HG03354 (cell line): ENCODE results near the gene IGDCC3.

Source experiments
- ATAC-seq: cut with Tn5 transposase; IDR thresholded peaks from one replicate; pipeline ENCODE4 v1.9.1; 2021; ENCODE audit warnings: mild to moderate bottlenecking; ENCODE audit not compliant: unreplicated experiment, poor library complexity, severe bottlenecking

Gene IGDCC3

DNA sequence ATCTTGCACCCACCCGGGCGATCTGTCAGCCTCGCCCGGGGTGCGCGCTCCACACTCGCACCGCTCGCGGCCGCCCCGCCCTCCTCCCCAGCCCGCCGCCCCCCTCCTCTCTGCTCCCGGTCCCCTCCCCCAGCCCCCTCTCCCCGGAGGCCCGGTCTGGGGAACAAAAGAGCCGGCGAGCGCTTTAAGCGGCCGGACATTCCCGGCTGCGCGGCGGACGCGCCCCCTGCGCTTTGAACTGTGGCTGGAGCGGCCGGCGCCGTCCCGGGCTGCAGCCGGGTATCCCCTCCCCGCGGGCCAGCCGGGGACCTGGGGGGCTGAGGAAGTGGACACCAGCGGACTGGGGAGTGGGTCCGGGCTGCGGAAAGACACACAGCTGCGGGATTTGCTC lies at the start of gene IGDCC3:
Gene IGDCC3 (minus strand): TSS at position 27 of the 391 bp plus-strand sequence. CDS start 214 bp downstream, outside the sequence.
- ATAC-seq: no peak

- ATAC-seq: no peak
These were observed 48.5 kb upstream of the IGDCC3 start for GRCh38 chr15:65426216-65426853.

DNA sequence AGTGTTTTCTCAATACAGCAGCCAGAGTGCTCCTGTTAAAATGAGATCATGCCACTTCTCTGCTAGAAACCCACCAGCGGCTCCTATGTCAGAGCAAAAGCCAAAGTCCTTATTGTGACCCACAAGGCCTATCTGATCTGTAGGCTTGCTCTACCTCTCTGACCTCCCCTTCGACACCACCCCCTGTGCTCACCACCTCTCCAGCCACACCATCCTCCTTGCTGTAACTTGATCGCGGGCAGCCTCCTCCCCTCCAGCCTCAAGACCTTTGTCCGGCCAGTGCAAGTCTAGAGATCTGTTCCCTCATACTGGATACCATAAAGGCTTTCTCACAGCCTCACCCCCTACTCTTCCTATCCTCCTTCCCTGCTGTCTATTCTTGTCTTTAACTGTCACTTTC lies 46.9 kb upstream of the IGDCC3 start:
- no peak for ATAC-seq

DNA sequence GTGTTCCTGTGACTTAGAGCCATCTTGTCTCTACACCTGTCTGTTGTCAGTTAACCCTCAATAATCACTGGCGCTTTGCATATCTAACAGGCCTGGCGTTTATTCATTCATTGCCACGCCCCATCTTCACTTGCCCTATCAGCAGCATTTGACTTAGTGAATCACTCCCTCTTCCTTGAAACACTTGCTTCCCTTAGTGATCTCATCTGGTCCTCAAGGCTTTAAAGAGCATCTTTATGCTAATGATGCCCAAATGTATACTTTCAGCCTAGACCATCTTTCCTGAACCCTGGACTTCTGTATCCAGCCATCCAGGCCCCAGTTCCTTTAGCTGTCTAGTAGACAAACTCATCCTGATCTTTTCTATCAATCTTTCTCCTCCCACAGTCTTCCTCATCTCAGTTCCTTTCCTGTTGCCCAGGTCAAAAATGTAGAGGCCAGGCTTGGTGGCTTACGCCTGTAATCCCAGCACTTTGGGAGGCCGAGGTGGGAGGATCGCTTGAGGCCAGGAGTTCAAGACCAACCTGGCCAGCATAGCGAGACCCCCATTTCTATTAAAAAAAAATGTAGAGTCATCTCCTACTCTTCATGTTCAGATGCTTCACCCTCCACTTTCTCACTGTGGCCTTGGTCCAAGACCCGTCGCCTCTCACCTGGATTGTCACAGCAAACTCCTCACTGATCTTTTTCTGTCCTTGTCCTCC lies 46.3 kb upstream of the IGDCC3 start:
- ATAC-seq: no peak

GRCh38 chr15:65423150-65423975 lies 45.6 kb upstream of the IGDCC3 start:
- no peak for ATAC-seq

DNA sequence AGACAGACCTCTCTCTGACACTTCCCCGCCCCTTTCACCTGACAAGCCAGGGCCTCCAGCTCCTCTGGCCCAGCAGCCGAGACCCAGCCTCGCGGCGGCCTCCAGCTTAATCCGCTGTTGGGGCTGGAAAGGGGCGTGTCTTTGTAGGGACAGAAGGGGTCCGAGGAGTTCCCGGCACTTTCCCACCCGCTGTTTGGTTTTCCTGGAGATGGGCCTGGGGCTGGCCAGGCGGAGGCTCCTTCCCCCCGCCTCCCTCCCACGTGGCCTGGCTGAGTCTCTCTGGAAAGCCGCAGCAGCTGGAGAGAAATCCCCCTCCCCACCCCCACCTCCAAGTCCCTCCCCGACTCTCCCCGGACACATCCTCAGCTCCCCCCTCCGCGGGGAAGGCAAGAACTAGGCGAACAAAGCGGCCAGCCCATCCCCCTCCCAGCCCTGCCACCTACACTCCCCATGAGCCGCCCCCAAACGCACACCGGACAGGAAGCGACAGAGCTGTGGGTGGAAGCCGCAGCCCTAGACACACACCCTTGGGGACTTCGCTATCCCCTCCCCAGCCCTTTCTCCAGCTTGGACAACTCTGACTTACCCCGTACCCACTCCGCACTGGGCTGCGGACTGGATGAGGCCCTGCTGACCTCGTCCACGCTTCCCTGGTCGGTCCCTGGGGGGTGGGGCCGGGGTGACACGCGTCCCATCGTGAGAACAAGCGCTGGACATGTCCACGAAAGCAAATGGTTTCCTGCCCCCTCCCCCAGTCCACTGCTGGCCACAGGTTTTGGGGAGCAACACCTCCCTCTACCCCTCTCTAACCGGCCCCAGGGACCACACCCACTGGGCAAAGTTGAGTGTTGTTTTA lies 43.8 kb upstream of the IGDCC3 start:
- ATAC-seq: no peak

DNA sequence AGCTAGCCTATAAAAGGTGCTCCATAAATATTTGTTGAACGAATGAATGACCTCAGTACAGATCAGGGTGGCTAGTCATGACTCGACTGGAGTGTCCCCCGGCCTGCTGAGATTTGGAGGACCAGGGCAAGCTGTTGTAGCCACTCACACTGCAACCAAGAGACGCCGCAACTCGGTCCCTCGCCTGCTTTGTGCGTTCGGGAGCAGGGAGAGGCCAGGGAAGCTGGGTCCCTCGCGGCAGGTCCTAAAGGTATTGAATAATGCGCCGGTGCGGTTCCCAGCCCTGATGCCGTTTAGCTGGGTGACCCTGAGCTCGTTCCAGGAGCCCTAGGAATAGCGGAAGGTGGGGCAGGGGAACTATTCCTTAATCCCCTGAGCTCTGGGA lies 43.2 kb upstream of the IGDCC3 start:
- no peak for ATAC-seq

DNA sequence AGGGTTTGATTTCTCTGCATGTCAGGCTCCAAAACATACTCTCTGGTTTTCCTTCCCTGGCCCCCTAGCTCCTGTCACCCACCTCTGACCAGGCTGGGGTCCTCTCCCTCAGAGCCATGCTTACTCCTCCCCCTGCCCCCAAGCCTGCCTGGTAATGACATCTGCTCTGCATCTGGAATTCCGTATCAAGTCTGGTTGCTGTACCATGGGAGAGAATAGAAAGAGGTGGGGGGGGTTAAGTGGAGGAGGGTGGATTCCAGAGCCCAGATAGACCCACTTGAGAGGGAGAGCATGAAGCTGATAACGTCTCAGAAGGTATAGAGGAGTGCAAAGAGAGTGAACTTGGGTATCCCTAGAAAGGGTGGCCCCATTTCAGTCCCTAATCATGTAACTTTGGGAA lies 40.8 kb upstream of the IGDCC3 start:
- no peak for ATAC-seq

DNA sequence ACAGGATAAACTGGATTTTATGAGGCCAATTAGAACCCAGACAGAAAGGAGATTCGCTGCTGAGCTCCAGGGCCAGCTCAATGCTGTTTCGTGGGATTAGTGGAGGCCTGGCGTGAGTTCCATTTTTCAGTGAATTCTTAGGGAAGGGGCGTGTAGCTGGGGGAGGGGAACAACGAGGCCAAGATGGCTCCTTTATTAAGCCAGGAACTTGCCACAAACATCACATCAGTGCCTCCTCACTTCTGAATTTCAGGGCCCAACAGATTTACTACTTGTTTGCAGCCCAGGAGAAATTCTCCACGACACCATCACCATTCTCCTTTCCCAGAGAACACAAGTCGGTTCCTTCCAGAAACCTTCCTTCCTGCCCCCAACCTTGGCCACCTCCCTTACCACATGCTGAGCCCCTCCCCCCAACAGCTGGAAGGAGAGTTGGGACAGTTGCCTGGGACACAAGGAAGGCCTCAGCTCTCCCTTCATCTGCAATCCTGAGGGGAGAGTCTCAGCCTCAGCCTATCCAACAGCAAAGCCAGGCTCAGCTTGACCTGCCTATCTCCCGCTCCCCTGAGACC lies 39.1 kb upstream of the IGDCC3 start:
- no peak for ATAC-seq

DNA sequence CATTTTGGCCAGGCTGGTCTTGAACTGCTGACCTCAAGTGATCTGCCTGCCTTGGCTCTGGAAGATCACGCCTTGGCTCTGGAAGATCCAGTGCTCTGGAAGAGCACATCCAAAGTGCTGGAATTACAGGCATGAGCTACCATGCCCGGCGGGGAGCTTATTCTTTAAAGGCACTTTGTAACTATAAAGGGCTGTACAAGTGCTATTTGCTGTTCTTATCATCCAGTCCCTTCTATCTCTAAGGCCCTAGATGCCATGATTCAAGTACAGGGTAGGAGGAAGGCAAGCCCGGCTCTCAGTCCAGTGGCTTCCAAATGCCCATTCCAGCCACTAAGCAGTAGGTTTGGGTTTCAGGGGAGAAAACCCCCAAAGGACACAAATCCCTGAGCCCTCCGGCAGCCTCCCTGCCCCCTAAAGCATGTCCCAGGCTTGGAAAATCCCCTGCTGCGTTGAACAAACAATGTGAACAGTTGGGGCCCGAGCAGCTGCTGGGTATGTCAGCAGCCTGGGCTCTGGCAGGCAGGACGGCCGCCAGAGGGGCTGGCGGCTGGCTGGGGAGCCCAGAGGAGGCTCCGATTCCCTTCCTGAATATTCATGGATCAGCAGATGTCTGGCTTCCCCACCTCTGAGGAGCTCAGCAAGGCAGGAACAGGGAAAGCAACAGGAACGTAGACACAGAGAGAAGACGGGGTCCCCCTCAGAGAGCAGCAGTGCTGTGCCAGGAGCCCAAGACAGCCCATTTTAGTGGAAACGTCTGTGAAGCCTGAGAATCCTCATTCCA lies 37.2 kb upstream of the IGDCC3 start:
- ATAC-seq: no peak

DNA sequence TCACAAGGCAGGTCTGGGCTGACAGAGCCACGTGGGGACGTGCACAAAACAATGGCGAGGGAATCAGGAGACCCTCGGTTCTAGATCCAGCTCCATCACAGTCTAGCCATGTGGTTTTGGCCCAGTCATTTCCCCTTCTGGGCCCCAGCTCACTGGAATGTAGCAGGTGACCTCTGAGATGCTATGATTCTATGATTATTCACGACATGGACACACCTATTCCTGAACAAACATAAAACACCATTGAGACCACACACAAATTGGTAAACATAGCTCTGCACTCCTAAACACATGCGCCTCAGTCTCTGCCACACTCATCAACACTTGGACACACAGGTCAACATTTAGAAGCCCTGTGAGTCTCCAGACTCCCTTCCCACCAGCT lies 36.0 kb upstream of the IGDCC3 start:
- ATAC-seq: no peak

DNA sequence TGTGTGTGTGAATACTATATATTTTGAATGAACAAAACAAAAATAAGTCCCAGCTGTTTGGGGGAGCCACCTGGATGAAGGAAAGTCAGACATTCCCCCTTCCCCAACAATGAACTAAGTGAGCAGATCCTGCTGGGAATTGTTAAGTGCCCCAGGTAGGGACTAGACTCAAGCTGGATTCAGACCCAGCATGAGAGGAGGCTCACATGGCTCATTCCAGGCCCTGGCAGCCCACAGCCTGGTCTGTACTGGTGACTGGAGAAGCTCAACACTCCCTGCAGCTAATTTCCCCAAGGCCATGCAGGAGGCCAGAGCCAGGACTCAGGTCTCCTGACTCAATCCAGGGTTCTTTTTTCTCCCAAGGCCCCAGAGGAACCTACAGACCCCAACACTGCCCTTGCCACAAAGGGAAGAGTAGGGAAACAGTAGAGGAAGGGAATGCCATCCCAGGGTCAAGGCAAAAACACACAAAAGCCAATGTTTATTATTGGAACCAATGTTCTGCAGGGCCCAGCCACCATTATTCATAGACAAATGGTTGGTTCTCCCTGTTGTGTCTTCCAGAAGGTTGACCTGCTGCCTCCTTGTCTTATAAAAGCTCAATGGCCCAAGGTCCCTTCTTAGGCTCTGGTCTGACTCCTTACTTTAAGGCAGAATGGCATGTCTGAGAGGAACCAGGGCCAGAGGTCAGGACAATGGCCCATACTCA lies 35.4 kb upstream of the IGDCC3 start:
- ATAC-seq: no peak

GRCh38 chr15:65412556-65412955 lies 34.8 kb upstream of the IGDCC3 start:
- no peak for ATAC-seq

- no peak for ATAC-seq
These were observed 33.8 kb upstream of the IGDCC3 start for GRCh38 chr15:65411465-65412071.

DNA sequence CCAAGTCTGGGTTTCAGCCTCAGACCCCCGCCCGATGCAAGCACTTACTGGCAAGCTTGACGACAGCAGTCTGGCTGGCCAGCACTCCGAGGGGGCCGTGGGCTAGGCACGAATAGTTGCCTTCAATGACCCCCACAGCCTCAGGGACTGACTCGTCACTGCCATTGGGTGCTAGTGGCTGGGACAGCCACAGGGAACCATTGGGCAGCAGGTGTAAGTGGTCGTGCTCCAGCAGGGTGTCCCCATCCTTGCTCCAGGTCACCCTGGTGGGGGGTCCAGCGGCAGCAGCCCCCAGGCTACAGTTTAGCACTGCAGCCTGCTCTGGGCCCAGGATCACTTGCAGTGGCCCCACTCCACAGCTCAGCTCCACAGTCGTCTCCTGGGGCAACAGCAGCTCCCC lies 33.2 kb upstream of the IGDCC3 start:
- ATAC-seq: no peak

DNA sequence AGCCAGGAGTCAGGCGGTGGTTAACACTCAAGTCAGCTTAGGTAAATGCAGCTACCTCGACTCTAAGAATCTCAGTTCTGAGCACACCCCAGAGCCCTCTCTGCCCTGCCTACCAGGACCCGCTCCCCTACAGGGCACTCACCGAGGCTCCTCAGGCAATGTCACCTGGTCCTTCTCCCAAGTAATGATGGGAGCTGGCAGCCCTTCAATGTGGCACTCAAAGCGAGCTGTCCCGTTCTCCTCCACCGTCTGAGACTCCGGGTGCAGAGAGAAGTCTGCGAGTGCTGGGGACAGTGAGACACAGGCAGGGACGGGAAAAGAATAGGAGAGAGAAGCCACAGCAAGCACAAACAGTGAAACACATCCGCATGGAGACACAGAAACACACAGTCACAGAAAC lies 32.2 kb upstream of the IGDCC3 start:
- no peak for ATAC-seq

DNA sequence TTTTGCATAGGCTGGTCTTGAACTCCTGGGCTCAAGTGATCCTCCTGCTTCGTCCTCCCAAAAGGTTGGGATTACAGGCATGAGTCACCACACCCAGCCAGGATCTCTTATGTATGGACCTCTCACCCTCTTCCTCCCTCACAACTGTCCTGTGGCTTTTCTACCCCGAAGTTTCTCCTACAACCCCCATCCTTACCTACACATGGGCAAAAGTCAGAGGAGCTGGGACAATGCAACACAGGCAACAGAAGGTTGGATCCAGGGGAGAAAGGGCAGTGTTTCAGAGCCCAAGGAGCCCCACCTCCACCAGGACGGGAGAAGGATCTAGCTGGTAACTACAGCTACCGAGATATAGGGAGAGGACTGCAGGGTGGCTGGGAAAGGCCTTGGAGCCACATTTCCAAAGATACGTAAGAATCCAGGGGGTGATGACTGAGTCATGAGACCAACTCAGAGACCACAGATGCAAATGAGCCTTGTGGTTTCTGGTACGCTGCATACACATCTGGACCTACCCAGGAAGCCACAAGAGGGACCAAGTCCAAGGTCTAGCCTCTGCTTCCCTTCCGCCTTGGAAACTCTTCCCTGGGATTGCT lies 31.3 kb upstream of the IGDCC3 start:
- ATAC-seq: peak; percentile 54
